MM.1S (cell line): Measurements from ENCODE around the gene SLX4IP.

Experiments
- DNase-seq: peaks from one replicate; pipeline ENCODE4 v3.0.0-alpha.2; 2015
- H2AFZ ChIP-seq: fragments of 300-600 bp; sonication (generic); 2 replicates; pipeline ENCODE4 v1.6.0; 2016; ENCODE audit warnings: antibody characterized with exemption, low read length
- H3F3A ChIP-seq: fragments of 300-600 bp; sonication (generic); 2 replicates; pipeline ENCODE4 v1.6.1; 2016; ENCODE audit warnings: mild to moderate bottlenecking, antibody characterized with exemption, low read length, moderate library complexity, mixed read lengths; ENCODE audit not compliant: insufficient read depth
- H3K27ac ChIP-seq: fragments of 300-600 bp; sonication (generic); 2 replicates; pipeline ENCODE4 v1.5.1; 2016; ENCODE audit warnings: mild to moderate bottlenecking, low read length
- H3K27me3 ChIP-seq: fragments of 300-600 bp; sonication (generic); replicated peaks from 2 replicates; pipeline ENCODE4 v1.6.0; 2016; ENCODE audit warnings: low read length; ENCODE audit not compliant: insufficient read depth
- H3K36me3 ChIP-seq: fragments of 300-600 bp; sonication (generic); replicated peaks from 2 replicates; pipeline ENCODE4 v1.6.1; 2016; ENCODE audit warnings: mild to moderate bottlenecking, low read length, mixed read lengths; ENCODE audit not compliant: insufficient read depth
- H3K4me1 ChIP-seq: fragments of 300-600 bp; sonication (generic); 2 replicates; pipeline ENCODE4 v1.6.1; 2016; ENCODE audit warnings: low read length, mixed read lengths
- H3K4me2 ChIP-seq: fragments of 300-600 bp; sonication (generic); 2 replicates; pipeline ENCODE4 v1.6.0; 2016; ENCODE audit warnings: low read depth, low read length
- H3K4me3 ChIP-seq: fragments of 300-600 bp; sonication (generic); 2 replicates; pipeline ENCODE4 v1.5.1; 2016; ENCODE audit warnings: low read length, mixed read lengths
- H3K79me2 ChIP-seq: fragments of 300-600 bp; sonication (generic); 2 replicates; pipeline ENCODE4 v1.6.1; 2016; ENCODE audit warnings: mixed run types, low read length, mixed read lengths
- H3K9ac ChIP-seq: fragments of 300-600 bp; sonication (generic); 2 replicates; pipeline ENCODE4 v1.6.1; 2016; ENCODE audit warnings: low read length, mixed read lengths
- H3K9me2 ChIP-seq: fragments of 300-600 bp; sonication (generic); replicated peaks from 2 replicates; pipeline ENCODE4 v1.6.1; 2016; ENCODE audit warnings: mild to moderate bottlenecking, low read length, mixed read lengths; ENCODE audit not compliant: insufficient read depth
- H3K9me3 ChIP-seq: fragments of 300-600 bp; sonication (generic); replicated peaks from 2 replicates; pipeline ENCODE4 v1.6.1; 2016; ENCODE audit warnings: mild to moderate bottlenecking, low read length, mixed read lengths; ENCODE audit not compliant: insufficient read depth
- H4K20me1 ChIP-seq: fragments of 300-600 bp; sonication (generic); 2 replicates; pipeline ENCODE4 v1.6.1; 2016; ENCODE audit warnings: mild to moderate bottlenecking, low read length, moderate library complexity, mixed read lengths; ENCODE audit not compliant: insufficient read depth
- EZH2 ChIP-seq: fragments of 300-600 bp; sonication (generic); optimal IDR thresholded peaks from 2 replicates; pipeline ENCODE3; 2017; ENCODE audit warnings: low read depth, mild to moderate bottlenecking, antibody characterized with exemption, low read length, mixed read lengths
- EZH2phosphoT487 ChIP-seq: fragments of 300-600 bp; sonication (generic); IDR thresholded peaks from 2 replicates; pipeline ENCODE4 v1.6.1; 2018; ENCODE audit warnings: antibody characterized with exemption, low read length
- TF ChIP-seq, protein P1 (sequence below): fragments of 300-600 bp; sonication (generic); IDR thresholded peaks from 2 replicates; pipeline ENCODE4 v1.5.1; 2016; ENCODE audit warnings: antibody characterized with exemption, low read length, mixed read lengths

Gene SLX4IP

DNA sequence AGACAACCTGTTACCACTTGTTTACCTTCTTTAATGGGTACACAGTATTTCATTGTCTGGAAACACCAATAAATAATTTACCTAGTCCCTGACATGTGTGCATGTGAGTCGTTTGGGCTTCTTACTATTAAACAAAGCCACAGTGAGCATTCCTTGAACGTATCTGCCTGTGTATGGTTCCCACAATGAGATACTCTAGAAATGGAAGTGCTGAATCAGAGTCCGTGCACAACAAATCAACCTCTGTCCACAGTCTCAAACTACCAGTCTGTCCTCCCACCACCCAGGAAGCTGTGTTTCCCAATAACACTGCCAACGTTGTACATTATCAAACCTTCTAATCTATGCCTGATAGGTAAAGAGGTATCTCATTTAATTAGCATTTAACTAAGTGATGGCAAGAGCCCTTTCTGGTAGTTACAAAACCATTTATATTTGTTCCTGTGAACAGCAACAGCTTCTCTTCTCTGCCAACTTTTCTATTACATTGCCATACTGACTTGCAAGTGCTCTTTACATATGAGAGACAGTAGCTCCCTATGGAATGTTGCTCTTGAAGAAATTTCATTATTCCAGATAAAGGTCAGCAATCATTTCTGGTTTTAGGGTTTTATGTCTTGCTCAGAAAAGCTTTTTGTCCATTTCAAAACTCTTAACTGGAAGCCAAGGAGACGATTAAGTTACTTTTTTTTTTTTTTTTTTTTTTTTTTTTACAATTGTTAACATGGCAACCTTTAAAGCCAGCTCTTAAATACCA lies 223.9 kb downstream of the SLX4IP start:
- Histone ChIP-seq H4K20me1 (no peaks in the 10 kb centered on the region), H3K27me3 (no peaks in the 10 kb centered on the region), H3K36me3 (peaks cover 5% of the 10 kb centered on the region; the same call in 1 of the 2 replicates), H3K9me2 (no peaks in the 10 kb centered on the region), H3K27ac (no peak overlapping the region), H2AFZ (no peak overlapping the region), H3K9ac (no peak overlapping the region), H3K4me2 (no peak overlapping the region), H3K79me2 (0 out of 2 replicates have a peak, but pooled peaks cover 5% of the 10 kb centered on the region), H3F3A (no peaks in the 10 kb centered on the region), H3K9me3 (no peaks in the 10 kb centered on the region), H3K4me3 (no peak overlapping the region), H3K4me1 (no peaks in the 10 kb centered on the region)
- DNase-seq = no peak
- TF ChIP-seq EZH2 (no peak), EZH2phosphoT487 (no peak)
- TF ChIP-seq, protein P1, sequence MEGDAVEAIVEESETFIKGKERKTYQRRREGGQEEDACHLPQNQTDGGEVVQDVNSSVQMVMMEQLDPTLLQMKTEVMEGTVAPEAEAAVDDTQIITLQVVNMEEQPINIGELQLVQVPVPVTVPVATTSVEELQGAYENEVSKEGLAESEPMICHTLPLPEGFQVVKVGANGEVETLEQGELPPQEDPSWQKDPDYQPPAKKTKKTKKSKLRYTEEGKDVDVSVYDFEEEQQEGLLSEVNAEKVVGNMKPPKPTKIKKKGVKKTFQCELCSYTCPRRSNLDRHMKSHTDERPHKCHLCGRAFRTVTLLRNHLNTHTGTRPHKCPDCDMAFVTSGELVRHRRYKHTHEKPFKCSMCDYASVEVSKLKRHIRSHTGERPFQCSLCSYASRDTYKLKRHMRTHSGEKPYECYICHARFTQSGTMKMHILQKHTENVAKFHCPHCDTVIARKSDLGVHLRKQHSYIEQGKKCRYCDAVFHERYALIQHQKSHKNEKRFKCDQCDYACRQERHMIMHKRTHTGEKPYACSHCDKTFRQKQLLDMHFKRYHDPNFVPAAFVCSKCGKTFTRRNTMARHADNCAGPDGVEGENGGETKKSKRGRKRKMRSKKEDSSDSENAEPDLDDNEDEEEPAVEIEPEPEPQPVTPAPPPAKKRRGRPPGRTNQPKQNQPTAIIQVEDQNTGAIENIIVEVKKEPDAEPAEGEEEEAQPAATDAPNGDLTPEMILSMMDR = no peak

DNA sequence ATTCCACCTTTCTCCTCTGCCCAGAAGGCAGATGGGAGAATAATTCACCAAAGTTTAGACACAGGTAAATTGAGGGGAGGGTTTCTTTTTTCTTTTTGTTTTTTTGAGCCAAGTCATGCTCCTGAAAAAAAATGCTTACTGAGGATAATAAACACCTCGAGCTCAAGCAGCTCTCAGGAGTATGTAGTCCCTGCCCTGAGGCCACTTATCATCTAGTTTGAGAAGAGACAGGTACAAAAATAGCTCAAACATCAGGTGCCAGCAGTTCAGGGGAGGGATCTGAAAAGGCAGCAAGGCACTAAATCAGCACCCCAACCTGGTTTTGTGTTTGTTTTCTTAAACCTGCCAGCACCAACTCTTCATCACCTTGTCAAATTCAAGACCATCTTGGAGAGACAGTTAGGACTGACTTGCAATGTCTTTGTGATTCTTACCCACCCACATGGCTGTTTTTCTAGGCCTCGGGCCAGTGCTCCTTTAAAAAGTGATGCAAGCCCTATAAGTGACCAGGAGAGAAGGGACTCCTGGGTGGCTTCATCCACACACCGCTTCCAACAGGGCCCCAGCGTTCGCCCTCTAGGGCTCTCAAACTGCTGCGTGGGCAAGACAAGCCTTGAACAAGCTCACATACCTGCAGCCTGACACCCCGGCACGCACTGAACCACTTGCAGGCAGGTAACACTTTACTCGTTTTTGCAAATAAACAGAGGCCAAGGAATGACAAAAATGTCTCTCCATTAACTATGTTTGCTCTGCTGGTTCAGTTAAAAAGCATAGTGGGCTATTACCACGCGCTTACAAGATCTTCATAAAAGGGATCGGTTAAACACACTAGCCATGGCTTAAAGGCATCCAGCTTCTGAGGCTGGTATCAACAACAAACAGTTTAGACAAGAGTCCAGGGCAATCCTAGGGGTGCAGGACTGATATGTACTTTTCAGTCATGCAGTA lies 224.8 kb downstream of the SLX4IP start:
- no peak overlapping the region for H3K9ac ChIP-seq
- peaks cover 5% of the 10 kb centered on the region; the same call in 1 of the 2 replicates for H3K36me3 ChIP-seq
- H3K79me2 ChIP-seq = peaks cover 12% of the 10 kb centered on the region; the same call in 1 of the 2 replicates
- H3K4me1 ChIP-seq = no peaks in the 10 kb centered on the region
- no peak overlapping the region for H3K4me3 ChIP-seq
- TF ChIP-seq EZH2 = no peak
- TF ChIP-seq, protein P1 = no peak
- no peak for TF ChIP-seq EZH2phosphoT487
- no peaks in the 10 kb centered on the region for H4K20me1 ChIP-seq
- no peak overlapping the region for H2AFZ ChIP-seq
- H3K4me2 ChIP-seq = no peak overlapping the region
- no peaks in the 10 kb centered on the region for H3F3A ChIP-seq
- no peaks in the 10 kb centered on the region for H3K9me3 ChIP-seq
- no peak for DNase-seq
- H3K9me2 ChIP-seq = no peaks in the 10 kb centered on the region
- H3K27me3 ChIP-seq = no peaks in the 10 kb centered on the region
- no peak overlapping the region for H3K27ac ChIP-seq

DNA sequence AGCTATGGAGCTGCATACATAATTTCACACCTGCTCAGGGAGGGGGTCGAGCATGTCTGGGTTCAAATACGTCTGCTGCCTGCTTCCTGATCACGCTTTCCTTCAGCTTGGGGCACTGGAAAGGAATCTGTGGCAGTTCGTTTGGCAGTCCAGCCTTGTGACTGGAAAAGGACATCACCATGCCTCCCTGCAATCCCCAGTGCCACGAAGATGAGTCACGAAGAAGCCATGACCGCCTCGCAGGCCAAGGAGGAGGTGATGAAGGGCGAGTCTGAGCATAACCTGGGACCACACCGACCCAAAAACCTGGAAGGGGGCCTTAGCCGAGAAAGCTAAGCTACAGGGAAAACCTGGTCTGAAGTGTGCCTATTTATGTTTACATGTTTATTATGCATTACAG lies 225.6 kb downstream of the SLX4IP start:
- H2AFZ ChIP-seq = no peak overlapping the region
- no peaks in the 10 kb centered on the region for H3K27me3 ChIP-seq
- H4K20me1 ChIP-seq = no peaks in the 10 kb centered on the region
- no peak overlapping the region for H3K4me3 ChIP-seq
- no peak overlapping the region for H3K4me2 ChIP-seq
- no peaks in the 10 kb centered on the region for H3F3A ChIP-seq
- H3K79me2 ChIP-seq = peaks cover 15% of the 10 kb centered on the region
- H3K27ac ChIP-seq = no peak overlapping the region
- TF ChIP-seq EZH2 (no peak), EZH2phosphoT487 (no peak)
- TF ChIP-seq, protein P1 = no peak
- H3K9me2 ChIP-seq = no peaks in the 10 kb centered on the region
- H3K36me3 ChIP-seq = peaks cover 5% of the 10 kb centered on the region; the same call in 1 of the 2 replicates
- H3K9ac ChIP-seq = no peak overlapping the region
- no peaks in the 10 kb centered on the region for H3K4me1 ChIP-seq
- H3K9me3 ChIP-seq = no peaks in the 10 kb centered on the region
- DNase-seq = no peak
